Ascending aorta (tissue), 2 donors: Measurements from ENCODE around the gene NEGR1. TPM values are rescaled to one million over a fixed set of nuclear protein-coding genes. Genes with fewer than 3 reads are reported as not detected.

Experiments
- DNase-seq, 2 donors: peaks; one replicate each; pipeline ENCODE4 v3.0.0-alpha.2; 2019; ENCODE audit warnings: low spot score in 2 of 2
- H3K27ac ChIP-seq, 2 donors: fragments of 200-600 bp; sonication (generic); one replicate each; pipeline ENCODE4 v1.5.1; 2016 to 2017; ENCODE audit warnings: mild to moderate bottlenecking in 1 of 2
- H3K27me3 ChIP-seq: fragments of 200-600 bp; sonication (generic); one replicate; pipeline ENCODE4 v1.5.1; 2017
- H3K36me3 ChIP-seq, 2 donors: fragments of 200-600 bp; sonication (generic); one replicate each; pipeline ENCODE4 v1.5.1; 2016
- H3K4me1 ChIP-seq, 2 donors: fragments of 200-600 bp; sonication (generic); one replicate each; pipeline ENCODE4 v1.5.1; 2016 to 2017; ENCODE audit warnings: mild to moderate bottlenecking in 1 of 2
- H3K4me3 ChIP-seq, 2 donors: fragments of 200-600 bp; sonication (generic); one replicate each; pipeline ENCODE4 v1.5.1; 2016 to 2017; ENCODE audit warnings: mild to moderate bottlenecking in 1 of 2
- H3K9me3 ChIP-seq, 2 donors: fragments of 200-600 bp; sonication (generic); one replicate each; pipeline ENCODE4 v1.5.1; 2016
- intact Hi-C: fragments of 100-400 bp; cut with DNase I; formaldehyde crosslinking; loops from one replicate; pipeline ENCODE4 v1.15.1; 2023
- total RNA-seq: library from RNA; depleted of rRNA; stranded (reverse); fragments of >200 nt; gene quantifications from one replicate; pipeline ENCODE4 v1.1.0, GENCODE V29; 2016
- TF ChIP-seq, protein P1 (sequence below), 3 experiments: fragments of 200-600 bp in 2 of 3; fragments of 450-650 bp in 1 of 3; sonication (generic) in 2 of 3; IDR thresholded peaks; one replicate each; pipeline ENCODE4 v1.5.1; 2016 to 2019; ENCODE audit warnings: antibody characterized with exemption in 3 of 3, mild to moderate bottlenecking in 1 of 3, moderate library complexity in 1 of 3

NEGR1 gene
- total RNA-seq, 1 donor from 2014 or later, result 42.8 TPM

DNA sequence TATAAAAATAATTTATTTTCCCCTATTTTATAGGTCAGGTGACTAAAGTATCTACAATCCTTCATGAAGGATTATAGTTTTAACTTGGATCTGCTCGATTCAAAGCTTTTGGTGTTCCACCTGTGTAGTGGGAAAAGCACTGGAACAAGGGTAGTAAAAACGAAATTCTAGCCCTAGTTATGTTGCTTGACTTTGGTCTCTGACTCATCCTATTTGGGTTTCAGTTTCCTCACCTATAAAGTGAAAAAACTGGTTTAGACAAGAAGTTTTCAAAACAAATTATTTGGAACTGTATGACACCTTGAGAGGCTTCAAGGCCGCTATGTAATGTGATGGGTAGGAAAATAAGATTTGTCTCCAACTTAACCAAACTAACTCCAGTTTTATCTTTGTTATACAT, 696.3 kb downstream of the NEGR1 start:
- no peak overlapping the region for H3K27ac ChIP-seq
- H3K4me1 ChIP-seq, result no peaks in the 10 kb centered on the region
- no peaks in the 10 kb centered on the region for H3K9me3 ChIP-seq
- TF ChIP-seq, protein P1, sequence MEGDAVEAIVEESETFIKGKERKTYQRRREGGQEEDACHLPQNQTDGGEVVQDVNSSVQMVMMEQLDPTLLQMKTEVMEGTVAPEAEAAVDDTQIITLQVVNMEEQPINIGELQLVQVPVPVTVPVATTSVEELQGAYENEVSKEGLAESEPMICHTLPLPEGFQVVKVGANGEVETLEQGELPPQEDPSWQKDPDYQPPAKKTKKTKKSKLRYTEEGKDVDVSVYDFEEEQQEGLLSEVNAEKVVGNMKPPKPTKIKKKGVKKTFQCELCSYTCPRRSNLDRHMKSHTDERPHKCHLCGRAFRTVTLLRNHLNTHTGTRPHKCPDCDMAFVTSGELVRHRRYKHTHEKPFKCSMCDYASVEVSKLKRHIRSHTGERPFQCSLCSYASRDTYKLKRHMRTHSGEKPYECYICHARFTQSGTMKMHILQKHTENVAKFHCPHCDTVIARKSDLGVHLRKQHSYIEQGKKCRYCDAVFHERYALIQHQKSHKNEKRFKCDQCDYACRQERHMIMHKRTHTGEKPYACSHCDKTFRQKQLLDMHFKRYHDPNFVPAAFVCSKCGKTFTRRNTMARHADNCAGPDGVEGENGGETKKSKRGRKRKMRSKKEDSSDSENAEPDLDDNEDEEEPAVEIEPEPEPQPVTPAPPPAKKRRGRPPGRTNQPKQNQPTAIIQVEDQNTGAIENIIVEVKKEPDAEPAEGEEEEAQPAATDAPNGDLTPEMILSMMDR (IDR thresholded peaks at IDR 0.05), result no peak
- no peak for DNase-seq
- no peaks in the 10 kb centered on the region for H3K27me3 ChIP-seq
- intact Hi-C loops, result no loop called here
- no peak overlapping the region for H3K4me3 ChIP-seq
- H3K36me3 ChIP-seq, result no peaks in the 10 kb centered on the region

DNA sequence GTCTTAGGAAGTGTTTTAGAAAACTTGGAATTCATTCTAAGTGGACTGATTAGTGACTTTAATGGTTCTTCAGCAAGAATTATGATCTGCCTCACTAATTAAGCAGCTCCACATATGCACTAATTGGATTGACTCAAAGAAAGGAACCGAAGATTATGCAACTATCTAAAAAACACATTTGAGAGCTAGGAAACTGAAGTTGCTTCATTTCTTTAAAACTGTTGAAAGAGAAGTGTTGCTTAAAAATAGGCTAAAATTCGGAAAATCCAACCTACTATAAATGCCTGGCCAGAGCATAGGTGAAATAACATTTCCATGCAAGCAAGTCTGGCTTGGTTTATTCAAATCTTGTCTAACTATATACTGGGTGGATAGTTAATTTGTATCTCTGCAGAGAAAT, 698.6 kb downstream of the NEGR1 start:
- no peaks in the 10 kb centered on the region for H3K9me3 ChIP-seq
- H3K27ac ChIP-seq, result no peak overlapping the region
- TF ChIP-seq, protein P1 (IDR thresholded peaks at IDR 0.05), result no peak
- H3K4me3 ChIP-seq, result no peak overlapping the region
- no peak for DNase-seq
- H3K4me1 ChIP-seq, result no peaks in the 10 kb centered on the region
- intact Hi-C loops, result no loop called here
- no peaks in the 10 kb centered on the region for H3K36me3 ChIP-seq
- H3K27me3 ChIP-seq, result no peaks in the 10 kb centered on the region

DNA sequence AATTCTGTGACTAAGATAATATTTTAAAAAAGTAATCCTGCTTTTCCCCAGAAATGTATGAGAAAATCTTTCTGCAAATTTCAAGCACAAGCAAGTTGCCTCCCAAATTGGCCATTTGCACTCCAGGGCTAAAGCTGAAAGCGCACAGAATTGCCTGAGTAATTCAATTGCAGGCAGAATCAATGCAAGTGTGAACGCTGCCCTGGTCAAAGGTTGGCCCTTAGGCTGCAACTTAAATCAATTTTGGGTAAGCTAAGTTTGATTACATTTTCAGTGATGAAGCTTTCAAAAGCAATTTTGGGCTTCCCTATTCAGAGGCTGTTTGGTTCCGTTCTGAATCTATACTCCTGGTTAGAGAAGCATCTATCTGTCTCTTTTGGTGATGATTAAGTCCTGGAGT, 699.7 kb downstream of the NEGR1 start:
- Histone ChIP-seq H3K27ac (no peak overlapping the region), H3K4me3 (no peak overlapping the region), H3K4me1 (no peaks in the 10 kb centered on the region), H3K9me3 (no peaks in the 10 kb centered on the region), H3K27me3 (no peaks in the 10 kb centered on the region), H3K36me3 (no peaks in the 10 kb centered on the region)
- DNase-seq, result no peak
- intact Hi-C loops, result no loop called here
- TF ChIP-seq, protein P1 (IDR thresholded peaks at IDR 0.05), result no peak

DNA sequence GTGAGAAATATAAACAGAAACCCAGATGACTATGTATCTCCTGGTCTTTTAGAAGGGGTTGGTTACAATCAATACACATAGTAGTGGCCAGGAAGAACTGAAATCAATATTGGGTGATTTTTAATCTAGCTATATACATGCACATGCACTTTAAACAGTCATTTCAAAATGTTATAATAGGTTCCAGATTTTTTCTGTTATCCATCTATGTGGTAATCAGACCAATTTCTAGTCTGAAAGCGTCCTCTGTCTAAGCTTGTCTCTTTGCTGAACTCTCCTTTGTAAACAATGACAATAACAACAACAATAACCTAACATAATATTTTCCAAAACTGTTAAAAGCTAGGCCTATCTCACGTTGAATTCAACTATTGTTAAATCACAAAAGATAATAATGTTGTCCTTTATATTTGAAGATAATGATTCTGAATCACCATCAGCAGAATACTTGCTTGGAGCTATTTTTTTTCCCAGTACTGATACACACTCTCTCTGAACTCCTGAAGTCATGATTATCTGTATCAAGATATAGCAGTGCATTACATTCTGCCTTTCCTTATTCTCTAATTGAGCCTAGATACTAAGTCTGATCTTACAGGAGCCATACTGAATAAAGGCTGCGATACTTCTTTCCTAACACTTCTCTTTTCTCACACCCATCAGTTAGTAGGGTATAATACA, 704.7 kb downstream of the NEGR1 start:
- no peaks in the 10 kb centered on the region for H3K9me3 ChIP-seq
- no peaks in the 10 kb centered on the region for H3K36me3 ChIP-seq
- no peaks in the 10 kb centered on the region for H3K27me3 ChIP-seq
- intact Hi-C loops, result no loop called here
- TF ChIP-seq, protein P1 (IDR thresholded peaks at IDR 0.05), result no peak
- H3K4me1 ChIP-seq, result no peaks in the 10 kb centered on the region
- no peak for DNase-seq
- no peak overlapping the region for H3K4me3 ChIP-seq
- no peak overlapping the region for H3K27ac ChIP-seq

DNA sequence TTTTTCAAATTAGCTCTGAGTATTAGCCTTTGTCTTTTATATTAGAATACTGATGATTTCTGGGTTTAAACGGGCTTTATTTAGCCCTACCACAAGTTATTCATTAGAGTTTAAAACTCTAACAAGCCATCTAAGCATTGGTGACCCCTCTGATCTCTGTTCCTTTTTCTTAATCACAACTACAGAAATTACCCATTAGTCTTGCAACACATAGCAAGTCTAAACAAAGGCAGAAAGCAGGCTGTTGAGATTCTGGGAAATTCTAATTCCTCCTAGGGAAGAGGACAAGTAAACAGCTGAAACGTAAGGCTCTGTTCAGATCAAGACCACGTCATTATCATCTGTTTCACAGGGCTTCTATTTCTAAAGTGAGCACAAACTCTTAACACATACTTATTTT, 710.3 kb downstream of the NEGR1 start:
- H3K36me3 ChIP-seq, result no peaks in the 10 kb centered on the region
- DNase-seq, result no peak
- no peaks in the 10 kb centered on the region for H3K9me3 ChIP-seq
- no peaks in the 10 kb centered on the region for H3K4me1 ChIP-seq
- H3K27ac ChIP-seq, result no peak overlapping the region
- intact Hi-C loops, result no loop called here
- no peaks in the 10 kb centered on the region for H3K27me3 ChIP-seq
- H3K4me3 ChIP-seq, result no peak overlapping the region
- TF ChIP-seq, protein P1 (IDR thresholded peaks at IDR 0.05), result no peak

DNA sequence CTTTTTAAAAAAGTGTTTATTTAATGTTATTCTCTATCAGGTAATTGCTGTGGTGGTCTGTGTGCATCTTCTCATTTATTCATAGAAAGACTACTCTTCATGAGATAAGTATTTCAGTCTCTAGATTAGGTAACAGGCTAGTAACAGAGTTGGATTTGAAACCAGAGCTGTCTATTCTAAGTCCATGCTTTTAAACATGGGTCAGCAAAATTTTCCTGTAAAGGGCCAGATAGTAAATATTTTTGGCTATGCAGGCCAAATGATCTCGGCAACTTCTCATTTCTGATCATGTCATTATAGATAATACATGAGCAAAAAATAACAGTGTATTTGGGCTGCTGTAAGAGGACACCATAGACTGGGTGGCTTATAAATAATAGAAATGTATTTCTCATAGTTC, 715.9 kb downstream of the NEGR1 start:
- peaks cover 0 to 3% of the 10 kb centered on the region in 2 donors for H3K4me1 ChIP-seq
- no peaks in the 10 kb centered on the region for H3K36me3 ChIP-seq
- H3K4me3 ChIP-seq, result no peak overlapping the region
- intact Hi-C loops, result no loop called here
- TF ChIP-seq, protein P1 (IDR thresholded peaks at IDR 0.05), result no peak
- no peak for DNase-seq
- H3K27ac ChIP-seq, result no peak overlapping the region
- no peaks in the 10 kb centered on the region for H3K27me3 ChIP-seq
- H3K9me3 ChIP-seq, result no peaks in the 10 kb centered on the region
